B cell (primary cell): ENCODE results near the gene ANKLE2.

ENCODE experiments used
- EZH2 ChIP-seq: IDR thresholded peaks from 2 replicates; pipeline ENCODE4 v1.6.1; 2012; ENCODE audit warnings: borderline replicate concordance, low read depth, mild to moderate bottlenecking, moderate library complexity, low read length; ENCODE audit not compliant: insufficient read depth, poor library complexity, severe bottlenecking
- TF ChIP-seq, protein P1 (sequence below): fragments of 200-600 bp; IDR thresholded peaks from one replicate; pipeline ENCODE4 v1.8.0; 2022; ENCODE audit warnings: antibody characterized with exemption, mild to moderate bottlenecking

GRCh38 chr12:132747395-132747794 lies 14.2 kb downstream of the ANKLE2 start:
- TF ChIP-seq, protein P1, sequence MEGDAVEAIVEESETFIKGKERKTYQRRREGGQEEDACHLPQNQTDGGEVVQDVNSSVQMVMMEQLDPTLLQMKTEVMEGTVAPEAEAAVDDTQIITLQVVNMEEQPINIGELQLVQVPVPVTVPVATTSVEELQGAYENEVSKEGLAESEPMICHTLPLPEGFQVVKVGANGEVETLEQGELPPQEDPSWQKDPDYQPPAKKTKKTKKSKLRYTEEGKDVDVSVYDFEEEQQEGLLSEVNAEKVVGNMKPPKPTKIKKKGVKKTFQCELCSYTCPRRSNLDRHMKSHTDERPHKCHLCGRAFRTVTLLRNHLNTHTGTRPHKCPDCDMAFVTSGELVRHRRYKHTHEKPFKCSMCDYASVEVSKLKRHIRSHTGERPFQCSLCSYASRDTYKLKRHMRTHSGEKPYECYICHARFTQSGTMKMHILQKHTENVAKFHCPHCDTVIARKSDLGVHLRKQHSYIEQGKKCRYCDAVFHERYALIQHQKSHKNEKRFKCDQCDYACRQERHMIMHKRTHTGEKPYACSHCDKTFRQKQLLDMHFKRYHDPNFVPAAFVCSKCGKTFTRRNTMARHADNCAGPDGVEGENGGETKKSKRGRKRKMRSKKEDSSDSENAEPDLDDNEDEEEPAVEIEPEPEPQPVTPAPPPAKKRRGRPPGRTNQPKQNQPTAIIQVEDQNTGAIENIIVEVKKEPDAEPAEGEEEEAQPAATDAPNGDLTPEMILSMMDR = no peak
- no peak for TF ChIP-seq EZH2
